ENCODE measurements around the gene TNFRSF12A.

TNFRSF12A gene

DNA sequence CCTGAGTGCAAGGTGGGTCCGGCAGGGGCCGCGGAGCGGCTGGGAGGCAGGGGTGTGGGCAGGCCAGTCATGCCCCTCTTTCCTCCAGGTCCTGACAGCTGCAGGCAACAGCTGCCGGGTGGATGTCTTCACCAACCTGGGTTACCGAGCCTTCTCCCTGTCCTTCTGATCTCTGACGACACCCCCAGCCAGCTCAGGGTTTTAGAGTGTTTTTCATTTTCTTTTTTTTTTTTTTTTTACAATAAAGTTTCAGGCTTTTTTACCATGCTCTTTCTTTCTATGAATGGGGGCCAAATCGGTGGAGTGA is 7.3 kb downstream of the TNFRSF12A start:
- DNase-seq = no peak

DNA sequence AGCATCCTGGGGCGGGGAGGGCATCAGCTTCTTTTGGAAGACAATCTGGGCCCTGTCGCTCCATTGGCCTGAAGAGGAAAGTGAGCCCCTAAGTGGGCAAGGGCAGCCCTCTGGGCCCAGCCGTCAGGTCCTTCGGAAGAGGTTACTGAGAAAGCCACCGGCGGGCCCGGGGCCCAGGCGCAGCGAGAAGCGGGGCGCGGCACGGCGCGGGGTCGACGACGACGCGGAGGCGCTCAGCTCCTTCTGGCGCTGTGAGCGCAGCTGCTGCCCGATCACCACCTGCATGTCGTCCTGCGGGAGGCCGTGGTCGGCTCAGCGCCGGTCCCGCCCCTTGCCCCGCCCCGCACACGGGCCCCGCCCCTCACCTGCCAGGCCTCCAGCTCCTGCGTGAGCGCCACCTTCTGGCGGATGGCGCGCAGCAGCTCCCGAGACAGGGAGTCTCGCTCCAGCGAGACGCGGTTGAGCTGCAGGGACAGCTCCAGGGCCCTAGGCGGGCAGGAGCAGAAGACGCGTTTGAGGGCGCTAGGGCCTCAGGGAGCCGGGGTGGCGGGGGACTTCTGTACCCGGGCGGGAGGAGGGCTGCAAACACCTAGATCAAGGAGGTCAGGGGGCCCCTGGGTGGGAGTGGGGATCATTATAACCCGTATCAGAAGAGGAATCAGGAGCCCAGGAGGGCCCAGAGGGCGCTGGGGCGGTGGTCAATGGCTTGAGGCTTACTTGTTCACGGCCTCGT is 8.0 kb downstream of the TNFRSF12A start:
- peak; percentile 37 to 39 for DNase-seq

DNA sequence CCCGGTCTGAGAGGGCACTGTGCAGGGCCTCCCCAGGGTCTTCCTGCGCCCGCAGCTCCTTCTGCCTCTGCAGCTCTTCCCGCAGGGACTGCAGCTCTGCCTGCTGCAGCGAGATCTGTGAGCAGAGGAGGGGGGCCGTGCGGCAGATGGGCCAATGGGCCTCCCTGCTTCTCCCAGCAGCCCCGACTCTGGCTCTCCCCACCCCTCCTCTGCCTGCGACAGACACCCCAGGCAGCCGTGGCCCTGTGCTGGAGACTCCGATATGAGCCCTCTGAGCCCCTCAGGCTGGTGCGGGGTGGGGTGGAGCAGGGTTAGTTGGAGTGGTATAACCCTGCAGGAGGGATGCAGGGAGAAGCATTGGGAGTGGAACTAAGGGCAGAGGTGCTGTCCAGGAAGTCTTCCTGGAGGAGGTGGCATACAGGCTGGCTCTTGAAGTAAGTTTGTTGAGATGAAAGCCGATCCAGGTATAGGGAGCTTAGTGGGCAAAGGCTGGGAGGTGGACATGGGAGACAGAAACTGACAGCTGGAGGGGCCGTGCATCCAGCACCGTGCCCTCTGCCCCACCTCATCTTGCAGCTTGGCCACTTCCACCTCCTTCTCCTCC is 8.7 kb downstream of the TNFRSF12A start:
- no peak for DNase-seq

DNA sequence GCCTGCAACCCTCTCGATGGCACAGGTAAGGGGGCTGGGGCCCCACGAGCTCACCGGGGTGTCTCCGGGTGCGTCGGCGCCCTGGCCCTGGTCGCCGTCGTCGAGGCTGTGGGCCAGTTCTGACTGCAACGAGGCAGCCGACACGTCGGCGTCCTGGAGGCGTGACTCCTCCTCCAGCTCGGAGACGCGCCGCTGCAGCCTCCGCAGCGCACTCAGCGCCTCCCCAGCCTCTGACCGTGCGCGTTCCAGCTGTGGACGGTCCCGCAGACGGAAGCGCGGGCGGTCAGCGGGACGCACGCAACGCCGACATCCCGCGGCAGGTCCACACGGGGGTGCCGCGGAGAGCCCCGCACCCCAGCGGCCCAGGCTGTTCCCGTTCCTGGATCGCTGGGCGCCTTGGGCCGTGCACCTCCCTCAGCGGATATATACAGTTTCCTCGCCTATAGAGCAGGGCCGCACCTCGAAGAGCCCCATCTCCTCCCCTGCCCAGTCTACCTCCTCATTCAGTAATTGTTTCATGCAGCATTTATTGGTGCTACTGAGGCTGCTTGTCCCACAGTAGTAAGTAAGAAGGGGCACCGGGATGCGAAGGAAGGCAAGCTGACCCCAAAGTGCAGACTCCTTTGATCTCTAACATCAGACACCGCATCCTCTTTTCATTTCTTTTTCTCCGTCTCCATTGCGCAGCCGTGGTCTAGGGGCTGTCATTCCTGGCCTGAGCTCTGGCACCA is 9.5 kb downstream of the TNFRSF12A start:
- no peak for DNase-seq

DNA sequence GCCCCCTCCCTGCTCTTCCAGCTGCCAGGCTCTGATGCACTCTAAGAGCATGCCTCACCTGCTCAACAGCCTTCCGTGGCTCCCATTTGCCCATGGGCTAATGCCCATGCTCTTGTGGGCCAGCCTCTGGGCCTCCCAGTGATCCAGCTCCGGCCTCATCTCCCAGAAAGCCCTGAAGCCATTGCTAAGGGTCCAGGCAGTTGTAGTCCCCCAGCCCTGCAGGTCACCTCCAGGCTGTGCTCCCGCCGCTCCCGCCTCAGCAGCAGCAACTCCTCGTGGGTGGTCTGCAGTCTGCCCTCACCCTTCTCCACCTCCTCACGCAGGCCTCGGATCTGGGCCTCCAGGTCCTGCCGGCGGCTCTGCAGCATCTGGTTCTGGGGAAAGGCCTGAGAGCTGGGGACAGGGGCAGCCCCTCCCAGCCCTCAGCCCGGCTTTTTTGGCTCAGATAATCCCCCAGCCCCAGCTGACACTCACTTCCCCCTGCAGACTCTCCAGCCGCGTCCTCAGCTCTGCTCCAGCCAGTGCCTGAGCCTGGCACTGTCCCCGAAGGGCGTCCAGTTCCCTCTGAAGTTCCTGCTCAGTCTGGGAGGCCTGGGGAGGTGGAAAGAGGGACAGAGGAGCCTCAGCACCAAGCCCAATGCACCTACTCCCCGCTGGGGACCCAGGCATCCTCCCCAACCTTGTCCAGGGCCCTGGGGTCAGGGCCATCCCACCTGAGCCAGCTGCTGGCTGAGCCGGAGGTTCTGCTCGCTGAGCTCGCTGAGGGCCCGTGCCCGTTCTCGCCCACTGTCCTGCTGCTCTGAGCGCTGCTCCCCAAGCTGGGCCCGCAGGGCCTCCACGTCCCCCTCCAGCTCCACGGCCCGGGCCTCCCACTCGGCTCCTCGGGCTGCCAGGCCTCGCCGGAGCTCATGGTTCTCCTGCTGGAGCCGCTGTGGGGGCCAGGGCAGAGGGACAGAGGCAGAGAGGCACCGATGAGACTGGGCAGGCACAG is 10.3 kb downstream of the TNFRSF12A start:
- DNase-seq = no peak

DNA sequence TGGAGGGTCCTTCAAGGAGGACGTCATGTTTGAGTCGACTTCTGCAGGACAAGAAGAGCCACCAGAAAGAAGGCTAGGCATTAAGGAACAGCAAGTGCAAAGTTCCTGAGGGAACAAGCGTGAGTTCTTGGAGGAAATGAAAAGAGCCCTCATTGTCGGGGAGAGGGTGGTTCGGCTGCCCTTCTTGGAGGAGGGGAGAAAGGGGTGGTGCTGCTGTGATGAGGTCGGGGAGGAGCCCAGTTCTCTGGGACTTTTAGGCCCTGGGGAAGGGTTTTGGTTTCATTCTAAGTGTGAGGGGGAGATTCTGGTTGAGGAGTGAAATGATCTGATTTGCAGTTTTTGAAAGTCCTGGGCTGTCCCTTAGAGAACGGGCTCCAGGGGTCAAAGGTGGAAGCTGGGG is 12.5 kb downstream of the TNFRSF12A start:
- no peak for DNase-seq

DNA sequence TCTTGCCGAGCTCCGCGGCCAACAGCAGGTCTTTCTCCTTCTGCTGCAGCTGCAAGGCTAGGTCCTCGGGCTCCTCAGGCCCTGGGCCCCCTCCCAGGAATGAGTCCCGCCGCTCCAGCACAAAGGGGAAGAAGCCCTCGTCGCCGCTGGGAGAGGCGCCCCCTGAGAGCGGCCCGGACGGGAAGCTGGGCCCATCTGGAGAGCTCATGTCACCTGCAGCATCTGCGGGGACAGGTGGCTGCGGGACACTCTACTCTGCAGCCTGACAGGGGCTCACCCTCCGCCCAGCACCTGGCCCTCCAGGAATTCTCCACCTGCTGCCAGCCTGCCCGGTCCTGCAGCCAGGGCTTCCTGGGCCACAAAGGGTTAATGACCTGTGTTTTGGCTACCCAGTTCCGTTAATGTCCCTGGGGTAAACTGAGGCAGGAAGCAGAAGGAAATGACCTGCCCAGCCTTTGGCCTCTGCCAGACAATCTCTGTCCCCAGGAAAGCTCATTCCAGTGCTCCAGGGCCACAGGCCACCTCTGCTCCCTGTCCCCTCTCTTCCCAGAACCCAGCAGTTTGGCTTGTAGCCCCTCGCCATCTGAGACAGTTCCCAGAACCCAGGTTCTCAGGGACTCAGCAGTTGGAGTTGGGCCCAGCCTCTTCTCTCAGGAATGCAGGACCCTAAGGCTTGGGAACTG is 15.3 kb downstream of the TNFRSF12A start:
- no peak for DNase-seq

DNA sequence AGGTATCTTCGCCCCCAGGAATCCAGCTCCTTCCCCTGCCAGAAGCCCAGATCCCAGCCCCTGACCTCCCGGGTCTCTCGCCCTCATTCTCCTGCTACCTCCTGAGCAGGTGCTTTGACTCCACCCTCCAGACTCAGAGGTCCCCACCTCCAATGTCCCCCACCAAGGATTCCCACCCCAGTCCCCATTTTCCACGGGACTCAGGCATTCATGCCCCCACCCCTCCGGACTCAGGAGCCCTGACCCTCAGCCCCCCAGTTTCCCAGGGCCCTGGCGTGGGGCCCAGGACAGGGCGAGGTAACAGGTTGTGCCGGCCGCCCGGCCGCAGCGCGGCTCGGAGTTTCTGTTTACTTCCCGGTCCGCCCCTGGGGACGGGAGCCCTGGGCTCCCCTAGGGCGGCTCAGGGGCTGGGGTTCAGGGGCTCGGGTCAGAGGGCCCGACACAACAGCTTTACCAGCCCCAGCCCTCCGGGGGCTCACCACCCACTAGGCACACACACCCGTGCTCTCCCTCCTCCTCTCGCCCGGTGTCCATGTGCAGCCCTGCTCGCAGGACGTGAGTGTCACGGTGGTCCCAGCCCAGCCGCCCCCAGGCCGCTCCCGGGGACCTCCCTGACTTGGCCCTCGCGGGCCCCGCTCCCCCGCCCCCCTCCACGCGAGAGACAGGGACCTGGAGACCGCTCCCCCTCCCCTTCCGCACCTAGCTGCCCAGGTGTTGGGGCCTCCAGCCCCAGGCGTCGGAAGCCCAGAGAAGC is 16.0 kb downstream of the TNFRSF12A start:
- no peak for DNase-seq

DNA sequence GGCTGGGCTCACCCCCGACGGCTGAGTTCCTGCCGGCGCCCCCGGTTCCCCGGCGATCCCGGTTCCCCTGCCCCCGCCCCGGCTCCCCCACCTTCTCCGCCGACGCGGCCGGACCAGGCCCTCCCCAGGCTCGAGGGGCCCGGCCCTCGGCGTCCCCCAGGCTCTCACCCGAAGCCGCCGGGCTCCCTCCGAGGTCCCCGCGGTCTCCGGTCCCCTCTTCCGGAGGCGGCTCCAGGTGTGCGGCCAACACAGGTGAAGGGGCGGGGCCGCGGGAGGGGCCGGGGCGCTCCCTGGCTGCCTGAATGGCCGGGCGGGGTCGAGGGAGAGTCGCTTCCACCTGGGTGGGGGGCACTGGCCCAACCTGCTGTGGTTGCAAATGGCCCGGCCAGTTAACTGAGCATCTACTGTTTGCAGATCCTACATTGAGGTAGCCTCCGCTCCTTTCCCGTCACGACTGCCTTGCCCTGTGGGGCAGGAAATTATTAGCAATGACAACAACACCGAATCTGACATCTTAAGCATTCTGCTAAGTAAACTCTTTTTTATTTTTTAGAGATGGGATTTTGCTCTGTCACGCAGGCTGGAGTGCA is 16.7 kb downstream of the TNFRSF12A start, which contains the start of gene BICDL2:
TSS of gene BICDL2 (minus strand) at position 219 of the 590 bp plus-strand sequence. CDS start 1,448 bp downstream, outside the sequence.
- no peak for DNase-seq

DNA sequence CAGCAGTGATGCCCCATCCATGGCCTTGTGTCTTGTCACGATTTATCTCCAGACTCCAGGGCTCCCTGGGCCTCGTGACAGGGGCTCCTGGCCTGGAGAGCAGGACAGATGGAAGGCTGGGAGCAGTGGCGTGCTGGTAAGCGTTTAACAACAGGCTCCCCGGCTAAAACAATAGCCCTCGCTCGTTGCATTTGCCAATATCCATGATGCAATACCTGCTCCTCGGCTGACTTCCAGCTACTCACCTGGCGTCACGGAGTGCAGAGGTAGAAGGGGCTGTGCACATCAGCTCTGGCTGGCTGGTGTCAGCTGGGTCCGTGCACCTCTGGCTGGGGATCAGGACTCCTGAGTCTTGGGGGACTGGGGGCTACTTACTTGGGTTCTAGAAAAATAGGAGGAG is 18.1 kb downstream of the TNFRSF12A start:
- no peak for DNase-seq

DNA sequence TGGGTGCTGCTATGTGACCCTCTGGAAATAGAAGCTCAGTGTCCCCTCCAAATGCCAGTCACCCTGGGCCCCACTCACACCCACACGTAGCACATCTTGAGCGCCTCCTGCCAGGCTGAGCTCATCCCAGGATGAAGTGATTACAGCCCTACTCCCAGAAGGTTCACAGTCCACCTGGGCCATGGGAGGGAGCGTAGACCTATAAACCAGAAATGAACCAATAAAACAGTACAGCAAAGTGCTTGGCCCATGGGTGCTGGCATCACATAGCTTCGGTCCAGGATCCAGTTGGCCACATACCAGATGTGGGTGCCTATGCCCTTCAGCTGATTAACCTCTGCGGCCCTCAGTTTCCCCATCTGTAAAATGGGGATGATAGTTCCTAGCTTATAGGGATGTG is 18.7 kb downstream of the TNFRSF12A start:
- no peak for DNase-seq

DNA sequence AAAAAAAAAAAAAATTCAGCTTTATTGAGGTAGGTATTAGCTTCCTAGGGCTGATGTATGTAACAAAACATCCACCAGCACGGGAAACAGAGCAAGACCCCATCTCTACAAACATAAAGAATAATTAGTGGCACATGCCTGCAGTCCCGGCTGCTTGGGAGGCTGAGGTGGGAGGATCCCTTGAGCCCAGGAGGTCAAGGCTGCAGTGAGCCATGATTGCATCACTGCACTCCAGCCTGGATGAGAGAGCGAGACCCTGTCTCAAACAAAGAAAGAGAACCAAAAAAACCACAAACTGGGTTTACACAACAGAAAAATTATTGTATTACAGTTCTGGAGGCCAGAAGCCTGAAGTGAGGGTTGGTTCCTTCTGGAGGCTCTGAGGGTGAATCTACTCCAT is 22.2 kb downstream of the TNFRSF12A start:
- DNase-seq = no peak

DNA sequence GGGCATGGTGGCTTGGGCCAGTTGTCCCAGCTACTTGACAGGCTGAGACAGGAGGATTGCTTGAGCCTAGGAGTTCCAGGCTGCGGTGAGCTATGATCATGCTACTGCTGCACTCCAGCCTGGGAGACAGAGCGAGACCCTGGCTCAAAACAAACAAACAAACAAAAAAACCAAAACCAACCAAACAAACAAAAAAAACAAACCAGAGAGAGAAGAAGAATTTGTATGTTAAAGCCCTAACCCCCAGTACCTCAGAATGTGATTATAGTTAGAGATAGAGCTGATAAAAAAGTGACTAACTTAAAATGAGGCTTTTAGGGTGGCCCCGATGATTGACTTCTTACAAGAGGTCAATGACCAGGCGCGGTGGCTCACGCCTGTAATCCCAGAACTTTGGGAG is 24.5 kb downstream of the TNFRSF12A start:
- DNase-seq = no peak

DNA sequence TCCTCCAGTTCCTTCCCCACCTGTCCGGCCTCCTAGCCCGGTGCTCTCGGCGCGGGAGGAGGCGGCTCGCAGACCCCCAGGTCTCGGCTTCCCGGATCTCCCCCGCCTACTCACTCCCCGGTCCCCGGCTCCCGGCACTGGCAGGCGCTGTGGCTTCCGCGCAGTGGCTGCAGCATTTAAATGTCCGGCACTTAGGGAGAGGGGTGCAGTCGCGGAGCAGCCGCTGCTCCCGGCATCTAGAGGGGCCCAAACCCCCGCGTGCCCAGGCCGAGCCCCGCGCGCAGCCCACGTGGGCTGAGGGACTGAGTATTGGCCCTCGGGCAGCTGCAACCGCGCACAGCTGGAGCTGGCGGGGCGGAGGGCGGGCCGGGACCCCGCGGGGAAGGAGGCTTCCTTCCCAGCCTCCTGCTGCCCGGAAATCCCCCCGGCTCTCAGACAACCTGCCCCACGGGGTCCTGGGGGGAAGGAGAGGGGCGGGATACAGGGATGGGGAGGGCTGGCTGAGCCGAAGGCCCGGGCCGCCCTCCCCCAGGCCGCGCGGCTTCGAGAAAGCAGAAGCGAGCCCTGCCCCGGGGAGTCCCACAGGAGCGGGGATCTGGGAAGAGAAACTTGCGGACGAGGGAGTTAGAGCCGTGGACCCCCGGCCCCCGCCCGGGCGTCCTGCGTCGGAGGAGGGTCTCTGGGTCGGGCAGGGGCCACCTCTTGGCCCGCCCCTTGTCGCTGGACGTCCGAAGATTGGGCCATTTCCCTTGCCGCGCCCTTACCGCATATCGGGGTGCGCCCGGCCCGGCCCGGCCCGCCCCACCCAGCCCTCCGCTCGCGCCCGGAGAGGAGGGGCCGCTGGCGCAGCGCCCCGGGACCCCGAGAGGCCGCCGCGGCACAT is 25.8 kb downstream of the TNFRSF12A start, which contains the start of gene MMP25:
TSS of gene MMP25 (plus strand) at position 804 of the 883 bp plus-strand sequence. CDS start 357 bp downstream, outside the sequence.
- DNase-seq = peak in 1 of 2 experiments; percentile 25

DNA sequence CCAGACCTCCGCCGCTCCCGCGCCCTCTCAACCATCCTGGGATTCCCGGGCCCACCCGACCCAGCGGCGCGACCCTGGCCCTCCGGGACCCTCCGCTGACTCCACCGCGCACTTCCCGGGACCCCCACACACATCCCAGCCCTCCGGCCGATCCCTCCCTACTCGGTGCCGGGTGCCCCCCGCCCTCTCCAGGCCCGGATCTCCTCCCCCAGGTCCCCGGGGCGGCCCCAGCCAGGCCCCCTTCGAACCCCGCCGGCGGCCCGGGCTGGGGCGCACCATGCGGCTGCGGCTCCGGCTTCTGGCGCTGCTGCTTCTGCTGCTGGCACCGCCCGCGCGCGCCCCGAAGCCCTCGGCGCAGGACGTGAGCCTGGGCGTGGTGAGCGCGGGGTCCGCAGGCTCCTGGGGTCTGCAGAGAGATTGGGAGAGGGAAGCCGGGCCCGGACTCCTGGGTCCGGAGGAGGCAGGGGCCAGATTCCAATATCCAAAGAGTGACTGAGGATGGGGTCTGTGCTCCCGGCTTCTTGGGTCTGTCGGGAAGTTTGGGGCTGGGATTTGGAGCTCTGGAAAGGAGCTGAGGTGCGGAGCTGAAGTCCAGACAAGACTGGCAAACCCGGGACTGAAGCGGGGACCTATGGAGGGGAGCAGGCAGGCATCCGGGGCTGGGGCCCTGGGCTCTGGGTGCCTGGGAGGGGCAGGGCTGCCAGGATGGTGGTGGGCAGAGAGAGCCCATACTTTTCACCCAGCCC is 26.6 kb downstream of the TNFRSF12A start:
- no peak for DNase-seq

DNA sequence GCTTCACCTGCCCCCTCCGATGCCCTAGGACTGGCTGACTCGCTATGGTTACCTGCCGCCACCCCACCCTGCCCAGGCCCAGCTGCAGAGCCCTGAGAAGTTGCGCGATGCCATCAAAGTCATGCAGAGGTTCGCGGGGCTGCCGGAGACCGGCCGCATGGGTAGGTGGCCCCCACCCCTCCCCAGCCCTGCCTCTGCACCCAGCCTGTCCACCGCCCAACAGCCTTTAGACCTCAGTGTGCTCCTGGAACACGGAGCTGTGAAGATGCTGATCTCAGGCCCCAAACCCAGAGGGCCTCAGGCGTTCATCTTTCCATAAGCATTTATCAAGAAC is 27.2 kb downstream of the TNFRSF12A start:
- DNase-seq = no peak

DNA sequence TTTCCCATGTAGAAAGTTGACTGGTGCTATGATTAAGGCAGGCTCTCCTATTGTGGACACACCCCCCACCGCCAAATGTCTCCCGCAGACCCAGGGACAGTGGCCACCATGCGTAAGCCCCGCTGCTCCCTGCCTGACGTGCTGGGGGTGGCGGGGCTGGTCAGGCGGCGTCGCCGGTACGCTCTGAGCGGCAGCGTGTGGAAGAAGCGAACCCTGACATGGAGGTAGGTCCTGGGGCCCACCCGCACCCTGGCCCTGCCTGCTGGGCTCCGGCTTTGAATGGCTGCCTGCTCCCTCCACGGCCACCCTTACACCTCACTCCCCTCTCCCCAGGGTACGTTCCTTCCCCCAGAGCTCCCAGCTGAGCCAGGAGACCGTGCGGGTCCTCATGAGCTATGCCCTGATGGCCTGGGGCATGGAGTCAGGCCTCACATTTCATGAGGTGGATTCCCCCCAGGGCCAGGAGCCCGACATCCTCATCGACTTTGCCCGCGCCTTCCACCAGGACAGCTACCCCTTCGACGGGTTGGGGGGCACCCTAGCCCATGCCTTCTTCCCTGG is 29.8 kb downstream of the TNFRSF12A start:
- DNase-seq = no peak

DNA sequence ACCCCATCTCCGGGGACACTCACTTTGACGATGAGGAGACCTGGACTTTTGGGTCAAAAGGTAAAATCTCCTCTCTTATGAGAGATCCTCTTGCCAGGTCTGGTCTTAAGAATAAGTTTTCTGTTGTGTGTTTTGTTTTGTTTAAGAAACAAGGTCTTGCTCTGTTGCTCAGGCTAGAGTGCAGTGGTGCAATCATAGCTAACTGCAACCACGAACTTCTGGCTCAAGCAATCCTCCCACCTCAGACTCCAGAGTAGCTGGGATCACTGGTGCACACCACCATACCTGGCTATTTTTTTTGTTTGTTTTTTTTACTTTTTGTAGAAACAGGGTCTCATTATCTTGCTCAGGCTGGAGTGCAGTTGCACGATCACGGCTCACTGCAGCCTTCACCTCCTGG is 30.3 kb downstream of the TNFRSF12A start:
- DNase-seq = no peak

DNA sequence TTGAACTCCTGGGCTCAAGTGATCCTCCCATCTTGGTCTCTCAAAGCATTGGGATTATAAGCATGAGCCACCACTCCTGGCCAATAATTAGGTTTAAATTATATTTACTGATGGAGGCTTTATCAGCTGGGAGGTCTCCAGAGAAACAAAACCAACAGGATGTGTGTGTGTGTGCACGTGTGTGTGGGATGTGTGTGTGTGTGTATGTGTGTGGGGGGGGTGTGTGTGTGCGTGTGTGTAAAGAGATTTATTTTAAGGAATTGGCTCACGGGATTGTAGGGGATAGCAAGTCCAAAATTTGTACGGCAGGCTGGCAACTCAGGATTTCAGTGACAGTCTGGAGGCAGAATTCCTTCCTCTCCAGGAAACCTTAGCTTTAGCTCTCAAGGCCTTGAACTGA is 30.8 kb downstream of the TNFRSF12A start:
- no peak for DNase-seq
